Thymus (tissue), 11 donors: ENCODE measurements around the gene RAB28. TPM values are rescaled to one million over a fixed set of nuclear protein-coding genes. Genes with fewer than 3 reads are reported as not detected.
"Not testable (repeated sequence)": the region's sequence is repeated elsewhere in the genome, so short reads cannot be mapped to it uniquely, and the experiment has no call there.

ENCODE experiments used
- DNase-seq, 9 donors: peaks; one replicate each; pipeline ENCODE4 v3.0.0-alpha.2; 2013; ENCODE audit warnings: low spot score in 9 of 9, low read depth in 6 of 9, missing footprints in 1 of 9
- H3K27ac ChIP-seq, 2 donors: one replicate each; pipeline ENCODE4 v1.5.1; 2013; ENCODE audit warnings: control low read depth in 1 of 2, low read depth in 1 of 2, low read length in 1 of 2, mild to moderate bottlenecking in 1 of 2, moderate library complexity in 1 of 2
- H3K27me3 ChIP-seq, 2 donors: one replicate each; pipeline ENCODE4 v1.5.1; 2013; ENCODE audit warnings: low read length in 1 of 2; ENCODE audit not compliant: control insufficient read depth in 2 of 2, insufficient read depth in 1 of 2
- H3K36me3 ChIP-seq, 2 donors: one replicate each; pipeline ENCODE4 v1.5.1; 2013; ENCODE audit warnings: low read length in 1 of 2, mild to moderate bottlenecking in 1 of 2, moderate library complexity in 1 of 2; ENCODE audit not compliant: control insufficient read depth in 2 of 2, insufficient read depth in 2 of 2
- H3K4me1 ChIP-seq, 2 donors: one replicate each; pipeline ENCODE4 v1.5.1; 2013; ENCODE audit warnings: low read length in 2 of 2; ENCODE audit not compliant: control insufficient read depth in 2 of 2, insufficient read depth in 2 of 2
- H3K4me3 ChIP-seq, 2 donors: one replicate each; pipeline ENCODE4 v1.5.1; 2013; ENCODE audit warnings: low read length in 2 of 2, control low read depth in 1 of 2, mild to moderate bottlenecking in 1 of 2
- H3K9me3 ChIP-seq, 2 donors: one replicate each; pipeline ENCODE4 v1.5.1; 2013; ENCODE audit warnings: low read length in 1 of 2, mild to moderate bottlenecking in 1 of 2; ENCODE audit not compliant: control insufficient read depth in 2 of 2, insufficient read depth in 1 of 2
- WGBS: extraction: QIAGEN DNeasy Blood & Tissue Kit; methylation state at CpG from one replicate; pipeline ENCODE4 v1.1.7; 2013; 5-methylcytosine and 5-hydroxymethylcytosine counted together
- polyA plus RNA-seq: library from polyadenylated mRNA; stranded (reverse); fragments of 200-250 nt; gene quantifications from one replicate; pipeline ENCODE4 v1.2.3, GENCODE V29; 2013
- total RNA-seq: library from RNA; stranded (reverse); fragments of 120-200 nt; gene quantifications from one replicate; pipeline ENCODE4 v1.2.4, GENCODE V29; 2013
- donor health status: healthy.

Gene RAB28
- total and polyA plus RNA-seq, 2 donors: 14.6 to 21.2 TPM

DNA sequence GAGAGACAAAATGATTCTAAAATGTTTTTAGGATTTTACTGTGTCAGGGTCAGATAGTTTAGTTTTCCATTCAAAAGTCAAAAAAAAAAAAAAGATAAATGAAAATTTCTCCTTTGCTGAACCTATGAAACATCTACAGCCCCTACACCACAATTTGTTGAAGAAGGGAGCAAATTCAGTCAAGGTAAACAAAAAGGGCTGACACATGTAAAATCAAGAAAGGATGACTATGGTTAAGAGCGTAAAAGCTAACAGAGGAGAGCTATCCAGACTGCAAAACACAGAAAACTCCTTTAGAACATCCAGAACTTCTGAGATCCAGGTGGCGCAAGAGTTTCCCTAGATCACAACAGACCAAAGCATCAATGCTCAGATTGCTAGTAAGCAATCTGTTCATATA is 72.2 kb downstream of the RAB28 start:
- H3K4me1 ChIP-seq: no peaks in the 10 kb centered on the region
- no peaks in the 10 kb centered on the region for H3K27me3 ChIP-seq
- no peak overlapping the region for H3K27ac ChIP-seq
- 49% methylated on average over 2 of the region's 2 CpGs for WGBS
- H3K4me3 ChIP-seq: no peak overlapping the region
- peaks cover 0 to 3% of the 10 kb centered on the region in 2 donors for H3K9me3 ChIP-seq
- H3K36me3 ChIP-seq: no peaks in the 10 kb centered on the region
- DNase-seq: no peak

DNA sequence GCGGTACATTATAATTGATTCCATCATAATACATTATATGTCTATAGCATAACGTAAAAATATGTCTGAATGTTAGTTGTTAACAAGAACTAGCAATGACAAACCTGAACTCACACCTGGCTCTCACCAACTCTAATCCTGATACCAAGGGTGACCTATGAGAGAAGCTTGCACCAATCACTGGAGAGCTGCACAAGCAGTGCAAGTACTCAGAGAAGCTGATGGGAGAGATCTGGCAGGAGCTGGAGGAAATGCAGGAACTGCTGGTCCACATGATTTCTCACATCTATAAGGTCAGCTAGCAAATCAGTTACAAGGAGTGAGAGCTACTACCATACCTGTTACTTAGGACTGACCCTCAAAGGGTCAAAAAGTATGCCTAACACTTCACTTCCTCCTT is 74.8 kb downstream of the RAB28 start:
- no peak for DNase-seq

DNA sequence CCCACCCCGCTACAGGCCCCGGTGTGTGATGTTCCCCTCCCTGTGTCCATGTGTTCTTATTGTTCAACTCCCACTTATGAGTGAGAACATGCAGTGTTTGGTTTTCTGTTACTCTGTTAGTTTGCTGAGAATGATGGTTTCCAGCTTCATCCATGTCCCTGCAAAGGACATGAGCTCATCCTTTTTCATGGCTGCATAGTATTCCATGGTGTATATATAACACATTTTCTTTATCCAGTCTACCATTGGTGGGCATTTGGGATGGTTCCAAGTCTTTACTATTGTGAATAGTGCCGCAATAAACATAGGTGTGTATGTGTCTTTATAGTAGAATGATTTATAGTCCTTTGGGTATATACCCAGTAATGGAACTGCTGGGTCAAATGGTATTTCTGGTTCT is 78.0 kb downstream of the RAB28 start:
- WGBS: 97% methylated on average over 3 of the region's 3 CpGs
- not testable (repeated sequence) for DNase-seq, H3K27ac ChIP-seq

More for the DNA sequence above, 74.8 kb downstream of the RAB28 start:
- H3K27ac ChIP-seq: no peak overlapping the region
- no peaks in the 10 kb centered on the region for H3K4me1 ChIP-seq
- H3K27me3 ChIP-seq: no peaks in the 10 kb centered on the region
- H3K36me3 ChIP-seq: no peaks in the 10 kb centered on the region
- H3K4me3 ChIP-seq: no peak overlapping the region
- no peaks in the 10 kb centered on the region for H3K9me3 ChIP-seq
- 98% methylated on average over 2 of the region's 2 CpGs for WGBS

DNA sequence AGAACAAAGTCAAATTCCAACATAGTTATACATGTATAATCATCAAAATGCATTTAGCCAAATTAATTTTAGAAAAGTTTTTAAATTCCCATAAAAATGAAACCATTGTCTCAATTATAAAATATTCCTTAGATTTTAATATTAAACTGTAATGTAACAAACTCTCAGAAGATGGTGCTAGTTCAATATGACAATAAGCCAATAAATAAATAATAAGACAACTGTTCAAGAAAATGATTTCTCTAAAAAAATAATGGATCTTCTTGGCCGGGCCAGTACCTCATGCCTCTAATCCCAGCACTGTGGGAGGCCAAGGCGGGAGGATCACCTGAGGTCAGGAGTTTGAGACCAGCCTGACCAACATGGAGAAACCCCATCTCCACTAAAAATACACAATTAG is 80.3 kb downstream of the RAB28 start:
- no peaks in the 10 kb centered on the region for H3K36me3 ChIP-seq
- no peaks in the 10 kb centered on the region for H3K27me3 ChIP-seq
- no peaks in the 10 kb centered on the region for H3K9me3 ChIP-seq
- DNase-seq: no peak
- WGBS: 98% methylated on average over 2 of the region's 2 CpGs
- no peak overlapping the region for H3K4me3 ChIP-seq
- H3K4me1 ChIP-seq: no peaks in the 10 kb centered on the region
- no peak overlapping the region for H3K27ac ChIP-seq

More for the DNA sequence above, 78.0 kb downstream of the RAB28 start:
- not testable (repeated sequence) for H3K4me1 ChIP-seq, H3K4me3 ChIP-seq, H3K27me3 ChIP-seq, H3K36me3 ChIP-seq, H3K9me3 ChIP-seq

DNA sequence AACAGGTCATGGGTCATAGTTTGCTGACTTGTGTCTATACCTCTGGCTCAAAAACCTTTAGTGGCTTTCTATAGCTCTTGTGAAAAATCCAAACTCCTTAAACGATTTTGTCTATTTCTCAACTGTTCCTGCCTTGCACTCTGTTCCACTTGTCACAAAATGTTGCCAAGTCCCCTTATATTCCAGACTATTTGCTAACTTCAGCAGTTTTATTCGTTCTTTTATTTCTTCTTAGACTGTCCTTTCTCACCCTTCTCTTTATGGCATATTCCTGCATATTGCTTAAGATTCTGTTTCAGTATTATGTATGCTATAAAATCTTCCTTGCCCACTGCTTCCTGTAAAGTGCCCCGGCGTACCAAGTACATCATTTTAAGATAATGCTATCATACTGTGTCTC is 80.8 kb downstream of the RAB28 start:
- H3K4me3 ChIP-seq: no peak overlapping the region
- WGBS: 97% methylated on average over 4 of the region's 4 CpGs
- no peak overlapping the region for H3K27ac ChIP-seq
- no peaks in the 10 kb centered on the region for H3K36me3 ChIP-seq
- DNase-seq: no peak
- no peaks in the 10 kb centered on the region for H3K27me3 ChIP-seq
- no peaks in the 10 kb centered on the region for H3K4me1 ChIP-seq
- no peaks in the 10 kb centered on the region for H3K9me3 ChIP-seq

DNA sequence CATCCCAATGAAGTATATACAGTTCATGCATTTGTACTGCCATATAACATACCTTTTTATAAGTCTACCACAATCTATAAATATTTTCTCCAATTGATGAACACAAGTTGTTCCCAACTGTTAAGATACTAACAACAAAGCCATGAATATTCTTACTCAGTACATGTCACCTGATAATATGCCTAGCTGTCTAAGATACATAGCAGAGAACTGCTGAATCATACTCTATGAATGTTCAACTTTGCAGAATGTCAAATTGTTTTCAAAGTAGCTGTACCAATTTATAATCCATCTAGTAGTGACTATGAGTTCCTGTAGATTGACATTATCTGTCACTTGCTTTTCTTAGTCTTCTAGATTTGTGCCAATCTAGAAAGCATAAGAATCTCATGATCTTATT is 84.9 kb downstream of the RAB28 start:
- no peaks in the 10 kb centered on the region for H3K4me1 ChIP-seq
- H3K27ac ChIP-seq: no peak overlapping the region
- no peak overlapping the region for H3K4me3 ChIP-seq
- no peaks in the 10 kb centered on the region for H3K27me3 ChIP-seq
- no peak for DNase-seq
- H3K36me3 ChIP-seq: no peaks in the 10 kb centered on the region
- H3K9me3 ChIP-seq: no peaks in the 10 kb centered on the region

DNA sequence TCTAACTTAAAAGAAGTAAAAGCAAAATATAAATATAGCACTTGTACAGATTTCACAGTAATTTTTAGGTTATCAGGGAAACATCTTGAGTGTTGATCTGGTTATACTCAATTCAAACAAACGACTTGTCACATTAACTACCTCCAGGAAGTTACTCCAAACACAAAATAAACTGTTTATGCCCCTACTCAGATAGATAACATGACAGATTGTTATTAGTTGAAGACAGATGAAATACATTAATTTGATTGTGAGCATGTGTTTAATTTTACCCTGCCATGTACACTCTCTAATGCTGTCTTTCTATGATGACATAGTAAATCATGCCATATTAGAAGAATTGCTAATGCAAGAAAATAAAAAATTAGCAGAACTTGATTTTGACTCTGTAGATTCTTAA is 88.0 kb downstream of the RAB28 start:
- WGBS: 46% methylated on average over 1 of the region's 1 CpG
- H3K4me3 ChIP-seq: no peak overlapping the region
- no peak for DNase-seq
- no peaks in the 10 kb centered on the region for H3K4me1 ChIP-seq
- no peaks in the 10 kb centered on the region for H3K36me3 ChIP-seq
- no peaks in the 10 kb centered on the region for H3K27me3 ChIP-seq
- H3K27ac ChIP-seq: no peak overlapping the region
- H3K9me3 ChIP-seq: no peaks in the 10 kb centered on the region

DNA sequence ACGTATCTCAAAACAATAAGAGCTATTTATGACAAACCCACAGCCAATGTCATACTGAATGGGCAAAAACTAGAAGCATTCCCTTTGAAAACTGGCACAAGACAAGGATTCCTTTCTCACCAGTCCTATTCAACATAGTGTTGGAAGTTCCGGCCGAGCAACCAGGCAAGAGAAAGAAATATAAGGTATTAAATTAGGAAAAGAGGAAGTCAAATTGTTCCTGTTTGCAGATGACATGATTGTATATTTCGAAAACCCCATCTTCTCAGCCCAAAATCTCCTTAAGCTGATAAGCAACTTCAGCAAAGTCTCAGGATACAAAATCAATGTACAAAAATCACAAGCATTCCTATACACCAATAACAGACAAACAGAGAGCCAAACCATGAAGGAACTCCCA is 94.2 kb downstream of the RAB28 start:
- not testable (repeated sequence) for H3K27me3 ChIP-seq, H3K4me1 ChIP-seq, H3K36me3 ChIP-seq, H3K4me3 ChIP-seq, DNase-seq, H3K27ac ChIP-seq, H3K9me3 ChIP-seq
- 90% methylated on average over 4 of the region's 4 CpGs for WGBS

DNA sequence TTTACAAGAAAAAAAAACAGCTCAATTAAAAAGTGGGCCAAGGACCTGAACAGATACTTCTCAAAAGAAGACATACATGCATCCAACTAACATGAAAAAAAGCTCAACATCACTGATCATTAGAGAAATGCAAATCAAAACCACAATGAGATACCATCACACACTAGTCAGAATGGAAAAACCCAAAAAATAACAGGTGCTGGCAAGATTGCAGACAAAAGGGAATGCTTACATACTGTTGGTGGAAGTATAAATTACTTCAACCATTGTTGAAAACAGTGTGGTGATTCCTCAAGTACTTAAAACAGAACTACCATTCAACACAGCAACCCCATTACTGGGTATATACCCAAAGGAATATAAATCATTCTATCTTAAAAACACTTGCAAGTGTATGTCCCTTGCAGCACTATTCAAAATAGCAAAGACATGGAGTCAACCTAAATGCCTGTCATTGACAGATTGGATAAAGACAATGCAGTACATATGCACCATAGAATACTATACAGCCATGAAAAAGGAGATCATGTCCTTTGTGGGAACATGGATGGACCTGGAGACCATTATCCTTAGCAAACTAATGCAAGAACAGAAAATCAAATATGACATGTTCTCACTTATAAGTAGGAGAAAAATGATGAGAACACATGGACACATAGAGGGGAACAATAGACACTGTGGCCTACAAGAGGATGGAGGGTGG is 97.6 kb downstream of the RAB28 start:
- peak in 2 of 9 donors; percentile 1 to 37 for DNase-seq
- no peaks in the 10 kb centered on the region for H3K27me3 ChIP-seq
- H3K27ac ChIP-seq: no peak overlapping the region
- H3K36me3 ChIP-seq: no peaks in the 10 kb centered on the region
- peaks cover 0 to 5% of the 10 kb centered on the region in 2 donors for H3K4me1 ChIP-seq
- H3K9me3 ChIP-seq: no peaks in the 10 kb centered on the region
- no peak overlapping the region for H3K4me3 ChIP-seq
